Kasumi-1 (cell line): ENCODE measurements around the gene PPP2R5B.

Experiments
- DNase-seq, 2 experiments: peaks; one replicate each; lab custom pipeline; 2025; lab: John Stamatoyannopoulos, UW

Gene PPP2R5B

DNA sequence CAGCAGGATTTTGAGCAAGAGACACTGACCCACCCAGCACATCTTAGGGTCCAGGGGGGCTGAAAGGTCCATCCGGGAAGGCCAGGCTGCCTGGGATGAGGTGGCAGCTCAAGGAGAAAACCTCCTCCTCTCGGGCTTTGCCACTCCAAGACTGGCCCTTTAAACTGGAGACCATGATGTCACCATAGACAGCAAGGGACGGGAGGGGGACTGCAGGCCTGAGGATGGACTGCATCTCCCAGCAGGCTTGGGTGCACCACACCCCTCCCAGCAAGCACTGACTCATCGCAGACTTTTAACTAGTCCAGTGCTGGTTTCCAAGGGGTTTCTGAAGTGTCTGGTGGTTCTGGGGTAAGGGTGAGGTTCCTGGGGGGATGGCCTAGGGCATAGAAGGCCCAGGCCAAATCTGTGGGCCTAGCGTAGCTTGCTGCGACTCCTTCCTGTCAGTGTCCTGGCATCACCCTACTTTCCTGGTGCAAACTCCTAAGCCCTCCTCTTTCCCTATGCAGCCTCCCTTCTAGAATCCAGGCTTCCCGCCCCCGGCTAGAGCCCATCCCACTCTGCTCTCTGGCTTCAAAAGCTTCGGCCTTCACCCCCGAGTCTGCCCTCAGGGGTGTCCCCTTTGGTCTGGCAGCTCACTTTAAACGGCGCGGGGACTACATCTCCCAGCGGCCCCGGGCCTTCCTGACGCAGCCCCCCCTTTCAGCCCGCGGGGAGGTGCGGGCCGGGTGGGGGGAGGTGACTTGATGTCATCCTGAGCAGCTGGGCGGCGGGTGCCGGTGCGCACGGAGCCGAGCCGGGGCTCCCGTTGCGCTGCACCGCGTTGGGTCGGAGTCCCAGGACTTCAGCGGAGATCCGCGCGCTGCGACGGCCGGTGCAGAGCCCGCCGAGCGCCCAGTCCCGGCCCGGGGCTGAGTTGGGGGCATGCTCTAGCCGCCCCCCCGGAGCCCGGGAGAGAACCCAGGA lies at the start of gene PPP2R5B:
Gene PPP2R5B, plus strand, starts transcription at position 746 of the 966 bp plus-strand sequence. CDS start 1,046 bp downstream, outside the sequence.
- peak; percentile 91 to 94 for DNase-seq

DNA sequence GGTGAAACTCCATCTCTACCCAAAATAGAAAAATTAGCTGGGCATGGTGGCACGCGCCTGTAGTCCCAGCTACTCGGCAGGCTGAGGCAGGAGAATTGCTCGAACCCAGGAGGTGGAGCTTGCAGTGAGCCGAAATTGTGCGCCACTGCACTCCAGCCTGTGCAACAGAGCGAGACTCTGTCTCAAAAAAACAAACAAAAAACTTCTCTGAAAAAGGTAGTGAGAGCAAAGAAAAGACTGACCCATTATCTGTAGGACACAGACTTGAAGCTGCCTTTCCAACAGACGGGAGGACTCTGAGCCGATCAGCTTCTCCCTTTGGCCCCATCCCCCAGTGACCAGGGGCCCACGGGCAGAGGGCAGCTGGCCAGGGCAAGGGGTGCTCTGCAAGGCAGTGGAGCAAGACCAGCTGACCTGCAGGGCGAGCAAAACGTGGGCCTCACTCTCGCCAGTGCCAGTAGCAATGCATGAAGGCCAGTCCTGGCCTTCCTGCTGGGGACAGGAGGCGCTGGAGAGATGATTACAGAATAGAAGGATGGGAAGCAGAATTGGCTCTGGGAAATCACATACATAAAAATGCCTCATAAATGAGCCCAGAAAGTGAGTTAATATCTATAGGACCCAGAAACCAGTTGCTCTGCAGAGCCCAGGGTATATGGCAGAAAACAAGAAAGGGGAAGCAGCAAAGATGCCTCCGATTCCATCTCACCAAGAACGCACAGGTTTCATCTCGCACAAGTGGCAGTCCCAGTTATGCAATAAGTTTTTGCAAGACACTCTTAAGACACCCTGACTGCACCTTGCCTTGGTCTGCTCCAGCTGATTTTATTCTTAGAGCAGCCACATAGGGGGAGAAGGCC lies 48.9 kb upstream of the PPP2R5B start:
- peak in 1 of 2 experiments; percentile 18 for DNase-seq

DNA sequence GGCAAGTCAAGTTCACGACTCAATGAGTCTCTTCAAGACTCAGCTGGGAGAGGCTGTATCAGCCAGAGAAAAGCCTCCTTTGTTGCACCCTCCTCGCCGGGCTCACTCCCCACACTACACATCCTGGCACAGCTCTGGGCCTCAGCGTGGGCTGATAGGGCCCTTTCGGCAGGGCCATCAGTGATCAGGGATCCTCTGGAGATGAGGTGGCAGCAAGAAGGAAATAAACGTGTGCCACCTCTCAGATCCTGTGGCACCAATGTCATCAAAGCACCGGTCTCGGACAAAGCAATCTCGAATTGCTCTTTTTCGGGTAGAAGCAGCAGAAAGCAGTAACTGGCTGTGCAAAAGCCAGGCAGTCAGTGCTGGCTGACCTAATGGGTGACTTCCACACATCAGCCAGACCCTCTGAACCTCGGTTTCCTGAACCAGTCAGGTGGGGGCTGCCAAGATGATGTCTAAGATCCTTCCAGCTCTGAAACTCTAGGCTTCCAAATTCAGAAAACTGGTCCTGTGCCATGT lies 48.2 kb upstream of the PPP2R5B start:
- DNase-seq, result no peak

DNA sequence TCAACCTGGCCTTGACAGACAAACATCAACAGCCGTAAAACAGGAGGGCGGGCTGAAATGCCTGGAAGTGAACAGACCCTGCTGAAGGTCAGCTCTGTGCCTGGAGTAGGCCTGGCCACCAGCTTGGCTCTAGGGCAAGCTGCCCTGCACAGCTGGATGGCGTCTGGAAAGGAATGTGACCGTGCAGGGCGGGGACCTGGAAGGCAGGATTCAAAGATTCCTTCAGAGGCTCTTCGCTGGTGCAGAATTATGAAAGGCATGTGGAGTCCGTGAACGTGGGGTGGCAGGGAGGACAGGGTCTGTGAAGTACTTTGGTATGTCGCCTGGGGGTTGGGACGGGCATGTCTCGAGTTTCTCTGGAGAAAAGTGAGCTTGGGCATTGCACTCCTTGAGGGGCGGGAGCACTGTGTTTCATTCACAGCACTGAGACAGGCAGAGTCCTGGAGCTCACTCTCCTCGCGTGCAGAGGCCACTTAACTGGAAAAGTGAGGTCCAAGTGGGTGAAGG lies 47.6 kb upstream of the PPP2R5B start:
- DNase-seq, result no peak

DNA sequence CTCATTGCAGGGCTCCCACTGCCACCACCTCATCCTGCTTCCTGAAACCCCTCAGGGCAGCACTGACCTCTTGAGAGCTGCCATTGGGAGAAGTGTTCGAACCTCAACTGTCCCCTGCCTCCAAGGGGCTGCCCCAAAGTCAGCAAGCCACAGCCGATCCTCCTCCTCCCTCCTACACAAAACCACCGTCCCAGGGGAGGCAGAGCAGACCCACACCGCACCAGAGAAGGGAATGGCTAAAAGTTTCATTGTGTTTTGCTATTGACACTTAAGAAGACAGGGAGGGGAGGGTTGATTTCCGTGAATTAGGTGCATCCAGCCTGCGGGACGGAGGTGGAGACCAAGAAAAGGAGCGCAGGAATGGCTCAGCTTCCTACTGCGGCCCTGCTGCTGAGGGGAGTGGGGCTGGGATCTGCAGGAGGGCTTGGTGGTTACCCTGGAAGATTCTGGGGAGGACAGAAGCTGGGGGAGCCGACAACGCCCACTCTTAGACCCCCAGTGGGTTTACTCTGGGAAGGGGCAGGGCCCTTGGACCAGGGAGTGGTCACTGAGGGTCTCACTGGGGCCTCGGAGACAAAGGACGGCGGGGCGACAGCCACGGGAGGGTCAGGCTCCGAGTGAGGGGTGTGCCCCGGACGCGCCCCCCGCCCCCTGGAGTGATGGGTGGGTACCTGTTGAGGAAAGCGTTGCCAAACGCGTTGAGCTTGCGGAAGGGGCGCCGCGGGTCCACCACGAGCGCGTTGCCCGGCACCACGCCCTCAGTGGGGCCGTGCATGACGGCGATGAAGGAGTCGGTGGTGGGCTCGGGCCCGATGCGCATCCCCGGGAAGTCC lies 46.9 kb upstream of the PPP2R5B start:
- DNase-seq, result no peak

DNA sequence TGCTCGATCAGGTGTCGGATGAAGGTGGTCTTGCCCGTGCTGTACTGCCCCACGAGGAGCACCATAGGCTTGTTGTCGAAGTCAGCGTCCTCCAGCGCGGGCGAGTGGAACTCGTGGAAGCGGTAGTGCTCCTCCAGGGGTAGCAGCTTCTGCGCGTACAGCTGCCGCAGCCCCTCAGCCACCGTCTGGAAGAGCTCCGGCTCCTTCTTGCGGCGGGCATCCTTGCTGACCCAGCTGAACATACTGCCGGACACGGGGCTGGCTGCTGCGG lies 46.3 kb upstream of the PPP2R5B start:
- peak in 1 of 2 experiments; percentile 55 for DNase-seq

DNA sequence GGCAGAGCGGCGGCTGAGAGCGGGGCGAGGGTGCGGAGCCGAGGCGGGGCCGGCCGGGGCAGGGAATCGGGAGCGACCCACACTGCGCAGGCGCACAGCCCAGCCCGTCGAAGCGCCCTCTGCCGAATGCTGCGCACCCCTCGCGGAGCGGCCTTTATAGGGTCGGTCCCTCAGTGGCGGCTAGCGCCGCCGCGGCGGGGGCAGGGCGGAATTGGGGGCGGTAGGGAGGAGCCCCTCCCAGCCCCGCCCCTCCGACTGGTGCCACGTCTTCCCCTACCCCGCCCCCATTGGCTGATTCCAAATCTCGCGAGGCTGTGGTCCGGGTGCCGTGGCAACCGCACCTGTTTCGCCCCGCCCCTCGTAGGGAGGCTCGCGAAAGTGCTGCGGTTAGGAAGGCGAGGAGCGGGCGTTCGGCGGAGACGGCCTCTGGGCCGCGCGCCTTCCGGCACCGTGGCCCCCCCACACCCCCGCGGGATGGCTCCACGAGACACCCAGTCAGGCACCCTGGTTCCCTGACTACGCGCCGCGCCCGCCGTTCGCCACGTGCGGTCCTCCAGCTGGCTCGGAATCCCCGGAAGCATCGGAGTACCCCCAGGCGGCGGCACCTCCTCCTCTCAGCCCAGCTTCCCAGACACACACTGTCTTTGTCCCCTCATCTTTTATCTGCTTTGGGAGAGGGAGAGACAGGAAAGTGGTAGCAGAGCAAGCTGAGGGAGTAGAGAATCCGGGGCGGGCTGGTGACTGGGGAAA lies 45.8 kb upstream of the PPP2R5B start, which contains the start of gene EHD1:
Gene EHD1, minus strand, starts transcription at position 128 of the 750 bp plus-strand sequence. CDS start 157 bp downstream, outside the sequence.
- peak; percentile 94 to 96 for DNase-seq

DNA sequence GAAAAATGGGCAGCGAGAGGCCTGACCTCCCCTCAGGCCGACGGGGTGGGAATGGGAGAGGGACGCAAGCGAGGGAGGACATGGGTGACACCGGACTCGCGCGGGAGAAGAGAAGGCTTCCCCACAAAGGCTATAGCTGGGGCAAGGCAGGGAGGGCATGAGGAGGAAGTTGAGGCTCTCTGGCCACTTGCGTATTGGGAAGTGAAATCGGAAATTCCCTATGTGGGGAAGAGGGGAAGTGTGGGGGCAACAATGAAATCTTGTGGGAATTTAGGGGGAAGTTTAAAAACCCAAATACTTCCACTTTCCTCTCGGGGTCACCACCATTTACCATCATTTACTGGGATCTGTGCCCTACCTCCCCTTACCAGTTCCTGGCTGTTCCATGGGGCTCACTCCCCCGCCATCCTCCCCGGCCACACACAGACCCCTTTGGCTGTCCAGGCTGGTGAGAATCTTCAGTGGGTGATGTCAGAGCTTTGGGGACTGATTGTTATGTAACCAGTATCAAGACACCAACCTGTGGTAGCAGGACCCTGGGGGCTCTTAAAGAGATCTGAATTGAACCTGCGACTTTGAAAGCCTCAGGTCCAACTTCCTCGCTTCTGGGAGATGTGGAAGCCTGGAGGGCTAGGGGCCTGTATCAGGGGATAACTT lies 45.1 kb upstream of the PPP2R5B start:
- DNase-seq, result peak; percentile 34 to 46

DNA sequence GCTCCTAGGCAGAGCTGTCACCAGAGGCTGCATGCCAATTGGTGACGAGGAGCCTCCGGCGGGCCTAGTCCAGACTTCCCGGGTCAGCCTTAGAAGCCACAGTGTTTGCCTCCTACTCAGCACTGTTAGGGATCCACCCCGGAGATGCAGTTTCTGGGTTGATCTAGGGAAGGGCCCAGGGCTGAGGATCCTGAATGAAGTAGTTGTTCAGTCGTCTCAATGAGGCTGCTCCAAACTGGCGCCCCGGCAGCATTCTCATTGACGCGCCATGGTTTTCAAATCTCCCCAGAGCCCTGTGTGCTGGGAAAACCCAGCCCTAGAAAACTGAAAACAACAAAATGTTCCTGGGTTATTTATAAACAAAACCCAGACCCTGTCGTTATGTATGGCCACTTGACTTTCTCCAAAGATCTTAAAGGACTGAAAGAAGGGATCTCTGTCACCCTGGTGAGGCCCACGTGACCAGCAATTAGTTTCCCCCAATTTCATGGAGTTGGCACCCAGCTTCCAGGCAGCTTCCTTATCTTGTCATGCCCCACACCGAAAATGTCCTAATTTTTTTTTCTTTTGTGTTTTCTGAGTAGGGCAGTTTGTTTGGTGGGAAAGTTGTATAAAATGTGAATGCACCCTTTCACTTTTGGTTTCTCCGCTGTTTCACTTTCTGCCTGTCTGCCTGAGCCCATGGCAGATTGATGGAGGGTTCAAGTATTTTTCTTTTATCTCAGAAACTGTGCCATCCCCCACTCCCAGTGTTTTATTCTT lies 44.1 kb upstream of the PPP2R5B start:
- DNase-seq, result no peak

DNA sequence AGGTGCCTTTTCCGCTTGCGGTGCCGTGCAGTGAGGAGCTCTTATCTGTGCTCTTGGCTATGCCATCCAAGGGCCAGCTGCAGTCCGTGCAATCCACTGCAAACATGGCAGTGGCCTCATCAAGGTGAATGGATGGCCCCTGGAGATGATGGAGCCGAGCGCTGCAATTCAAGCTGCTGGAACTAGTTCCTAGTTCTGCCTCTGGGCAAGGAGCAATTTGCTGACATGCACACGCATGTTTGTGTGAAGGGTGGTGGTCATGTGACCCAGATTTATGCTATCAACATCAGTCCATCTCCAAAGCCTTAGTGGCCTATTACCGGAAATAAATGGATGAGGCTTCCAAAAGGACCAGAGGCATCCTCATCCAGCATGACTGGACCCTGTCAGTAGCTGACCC lies 43.0 kb upstream of the PPP2R5B start:
- no peak for DNase-seq

DNA sequence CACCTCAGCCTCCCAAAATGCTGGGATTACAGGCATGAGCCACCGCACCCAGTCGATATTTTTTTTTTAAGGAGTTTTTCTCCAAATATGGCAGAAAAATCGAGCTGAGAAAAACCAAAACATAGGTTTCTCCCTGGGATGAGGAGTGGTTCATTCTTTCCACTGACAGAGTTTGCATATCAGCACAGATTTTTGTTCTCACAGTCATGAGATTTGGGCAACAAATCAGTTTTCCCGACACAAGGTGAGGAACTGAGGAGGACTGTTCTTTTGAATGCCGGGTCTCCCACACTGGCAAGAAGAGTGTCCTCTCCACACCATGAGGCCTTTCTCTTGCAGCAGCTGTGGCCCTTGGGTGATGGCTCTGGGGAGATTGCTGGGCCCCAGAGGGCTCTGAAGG lies 42.2 kb upstream of the PPP2R5B start:
- DNase-seq, result no peak

DNA sequence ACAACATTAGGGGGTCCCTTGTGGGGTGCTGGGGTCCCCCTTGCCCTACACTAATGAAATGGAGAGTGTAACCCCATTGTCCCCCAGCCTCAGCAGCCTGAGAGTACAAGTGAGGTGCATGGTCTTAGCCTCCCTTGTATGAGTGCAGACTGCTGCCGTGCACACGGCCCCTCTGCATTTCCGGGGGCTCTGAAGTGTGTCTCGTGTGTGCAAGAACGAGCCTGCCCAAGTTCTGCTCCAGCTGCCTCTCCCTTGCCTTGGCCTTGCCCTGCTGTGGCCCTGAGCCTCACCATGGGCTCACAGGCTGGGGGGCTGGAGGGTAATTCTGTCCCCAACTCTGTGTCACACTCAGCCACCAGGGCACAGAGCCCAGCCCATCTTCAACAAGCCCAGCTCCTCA lies 40.9 kb upstream of the PPP2R5B start:
- no peak for DNase-seq

DNA sequence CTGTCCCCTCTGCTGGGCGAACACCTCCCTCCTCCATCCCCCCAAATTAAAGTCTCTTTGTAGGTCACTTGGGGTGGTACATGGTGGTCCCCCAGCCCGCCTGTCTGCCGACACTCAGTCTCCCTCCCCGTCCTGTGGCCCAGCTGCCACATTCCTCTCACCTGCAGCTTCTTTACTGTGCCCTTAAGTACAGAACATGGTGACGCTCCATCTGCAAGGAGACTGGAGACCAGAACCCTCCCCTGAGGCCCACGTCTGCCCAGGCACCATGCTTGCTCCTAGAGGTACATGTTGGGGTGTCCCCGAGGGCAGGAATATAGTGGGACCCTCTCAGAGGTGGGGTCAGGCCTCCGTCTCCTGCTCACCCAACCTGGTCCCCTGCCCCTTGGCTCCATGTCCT lies 40.5 kb upstream of the PPP2R5B start:
- no peak for DNase-seq

DNA sequence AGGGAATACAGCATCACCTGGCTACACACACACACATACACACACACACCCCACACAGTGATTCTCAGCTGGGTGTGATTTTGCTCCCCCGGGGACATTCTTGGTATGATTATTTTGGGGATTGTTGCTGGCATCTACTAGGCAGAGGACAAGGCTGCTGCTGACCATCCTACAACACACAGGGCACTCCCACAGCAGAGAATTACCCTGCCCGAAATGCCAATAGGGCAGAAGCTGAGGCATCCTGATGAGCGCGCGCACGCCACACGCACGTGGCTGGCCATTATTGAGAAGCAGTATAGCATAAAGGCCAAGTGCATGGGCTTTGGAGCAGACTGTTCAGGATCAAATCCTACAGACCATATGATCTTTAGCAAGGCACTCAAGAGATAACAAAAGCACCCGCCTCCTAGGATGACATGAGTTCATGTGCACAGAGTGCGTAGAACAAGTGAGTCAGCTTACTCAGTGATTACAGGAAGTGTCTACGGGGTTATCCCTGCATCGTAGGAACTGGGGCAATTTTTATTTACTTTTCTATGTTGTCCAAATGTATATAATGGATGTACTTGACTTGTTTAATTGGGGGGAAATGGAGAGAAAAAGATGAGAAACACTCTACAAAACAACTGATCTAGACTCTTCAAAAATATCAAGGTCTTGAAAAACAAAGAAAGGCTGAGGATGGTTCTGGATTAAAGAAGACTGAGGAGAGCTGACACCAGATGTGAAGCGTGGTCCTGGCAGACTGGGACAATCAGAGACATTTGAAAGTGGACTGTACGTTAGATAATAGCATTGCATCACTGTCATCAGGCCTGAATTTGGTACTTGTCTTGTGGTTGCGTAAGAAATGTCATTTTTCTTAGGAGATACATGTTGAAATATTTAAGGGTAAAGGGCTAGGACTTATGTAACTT lies 38.9 kb upstream of the PPP2R5B start:
- DNase-seq, result peak; percentile 21 to 31

DNA sequence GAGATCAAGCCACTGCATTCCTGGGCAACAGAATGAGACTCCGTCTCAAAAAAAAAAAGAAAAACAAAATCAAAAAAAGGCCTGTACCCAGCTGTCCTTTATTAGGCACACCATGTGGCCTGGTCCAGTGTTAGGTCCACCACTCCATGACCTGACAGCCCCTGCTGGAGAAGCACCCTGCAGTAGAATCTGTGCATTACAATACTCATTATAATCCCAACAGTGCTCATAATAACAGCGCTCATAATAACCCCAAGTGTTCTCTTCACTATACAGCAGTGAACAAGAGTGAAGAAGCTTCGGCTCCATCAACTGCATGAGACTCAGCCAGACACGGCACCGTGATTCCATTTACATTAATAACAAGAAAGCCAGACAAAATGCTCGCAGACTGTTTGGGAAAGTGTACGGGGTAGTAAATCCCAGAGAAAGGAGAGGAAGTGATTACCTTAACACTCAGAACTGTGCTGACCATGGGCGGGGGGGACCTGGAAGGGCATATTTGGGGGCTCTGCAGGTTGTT lies 37.2 kb upstream of the PPP2R5B start:
- no peak for DNase-seq

DNA sequence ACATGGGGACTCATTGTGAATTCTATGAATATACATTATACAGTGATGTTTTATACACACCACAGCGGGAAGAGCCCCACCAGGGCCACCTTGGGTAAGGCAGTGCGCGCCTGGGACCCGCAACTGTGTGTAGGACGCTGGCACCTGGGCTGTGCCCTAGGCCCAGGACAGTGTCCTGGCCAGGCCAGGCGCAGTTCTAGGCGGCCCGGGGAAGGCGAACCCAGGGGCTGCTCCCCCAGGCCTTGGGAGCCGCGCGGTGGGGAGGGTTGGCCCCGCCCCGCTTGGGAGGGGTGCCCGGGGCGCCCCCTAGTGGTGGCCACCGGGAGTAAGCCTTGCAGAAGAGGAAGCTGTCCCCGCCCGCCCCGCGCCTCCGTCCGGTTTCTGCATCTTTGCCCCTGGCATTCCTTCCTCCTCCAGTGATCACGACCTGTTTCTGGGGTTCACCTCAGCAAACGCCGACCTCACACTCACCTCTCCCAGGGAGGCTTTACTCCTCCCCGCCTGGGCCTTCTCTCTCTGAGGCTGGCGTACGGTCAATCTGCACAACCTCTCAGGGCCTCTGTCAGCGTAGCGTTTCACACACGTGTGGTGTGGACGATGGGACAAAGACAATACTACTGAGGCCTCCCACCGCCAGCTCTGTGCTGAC lies 36.6 kb upstream of the PPP2R5B start:
- DNase-seq, result peak; percentile 68 to 70

DNA sequence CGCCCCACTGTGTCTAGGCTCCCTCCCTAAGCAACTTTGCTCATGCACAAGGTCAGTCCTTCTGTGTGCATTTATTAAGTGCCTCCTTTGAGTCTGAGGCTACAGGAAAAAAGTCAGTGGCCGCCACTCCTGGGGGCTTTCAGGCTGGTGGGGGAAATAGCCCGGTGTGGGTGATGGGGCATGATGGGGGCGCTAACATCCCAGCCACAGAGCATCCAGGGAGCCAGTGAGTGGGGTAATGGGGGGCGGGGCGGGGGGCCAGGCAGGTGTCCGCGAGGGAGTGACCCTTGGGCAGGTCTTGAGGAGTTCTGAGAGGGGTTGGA lies 36.1 kb upstream of the PPP2R5B start:
- no peak for DNase-seq
